Stimulated activated CD4-positive, alpha-beta T cell treated with anti-CD3 and anti-CD28 coated beads, Interleukin-4, amount 100 ng/mL, for 24 hours (primary cell): Measurements from ENCODE around the gene RUNX1.
A peak's percentile ranks its signal among the peaks of the same experiment; 100 is the strongest.

Experiments used
- DNase-seq: peaks from one replicate; pipeline ENCODE4 v3.0.0-alpha.2; 2020

The RUNX1 gene

DNA sequence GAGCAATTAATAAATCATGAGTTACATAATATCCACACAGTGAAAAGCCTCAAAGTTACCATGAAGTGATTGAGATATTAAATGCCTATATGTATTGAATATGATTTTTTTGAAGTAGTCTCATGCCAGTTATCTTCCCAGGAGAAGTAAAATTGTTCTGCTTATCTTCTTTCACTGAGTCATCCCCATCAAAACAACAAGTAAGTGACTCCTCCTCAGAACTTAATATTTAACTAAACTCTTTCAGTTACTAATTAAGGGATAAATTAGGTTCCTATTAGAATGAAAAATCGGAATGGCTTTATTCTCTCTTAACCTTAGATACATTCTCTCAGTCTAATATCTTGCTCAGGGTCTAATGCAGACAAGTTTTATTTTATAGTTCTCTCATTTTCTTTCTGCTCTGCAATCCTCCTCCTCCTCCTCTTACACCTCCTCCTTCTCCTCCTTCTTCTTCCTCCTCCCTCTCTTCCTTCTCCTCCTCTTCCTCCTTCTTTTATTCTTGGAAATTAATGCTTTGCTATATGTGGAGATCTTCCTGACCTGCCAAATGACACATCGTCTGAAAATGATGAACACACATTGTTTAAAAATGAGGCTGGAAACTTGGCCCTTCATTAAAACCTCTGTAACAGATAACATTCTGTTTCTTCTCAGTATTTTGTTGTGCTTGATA, 110.9 kb downstream of the RUNX1 start:
- no peak for DNase-seq

- no peak for DNase-seq
Measured at GRCh38 chr21:34936883-34937563, 112.1 kb downstream of the RUNX1 start.

DNA sequence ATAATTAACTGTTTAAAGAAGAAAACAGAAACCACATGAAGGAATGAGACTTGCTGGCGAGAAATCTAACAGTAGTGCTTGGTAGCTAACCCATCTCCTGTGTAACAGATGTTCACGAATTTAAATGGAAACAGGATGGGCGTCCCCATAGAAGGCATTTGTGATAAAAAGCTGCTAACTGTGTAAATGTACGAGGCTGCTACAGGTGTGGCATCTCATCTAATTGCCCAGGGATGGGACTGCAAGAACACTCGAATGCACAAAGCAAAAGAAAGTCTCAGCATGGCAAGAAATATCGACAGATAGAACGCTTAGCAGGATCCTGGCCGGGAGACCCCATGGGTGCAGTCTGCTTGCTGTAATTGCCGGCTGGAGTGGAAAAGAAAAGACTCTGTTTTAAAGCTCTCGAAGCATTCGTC, 112.7 kb downstream of the RUNX1 start:
- no peak for DNase-seq

DNA sequence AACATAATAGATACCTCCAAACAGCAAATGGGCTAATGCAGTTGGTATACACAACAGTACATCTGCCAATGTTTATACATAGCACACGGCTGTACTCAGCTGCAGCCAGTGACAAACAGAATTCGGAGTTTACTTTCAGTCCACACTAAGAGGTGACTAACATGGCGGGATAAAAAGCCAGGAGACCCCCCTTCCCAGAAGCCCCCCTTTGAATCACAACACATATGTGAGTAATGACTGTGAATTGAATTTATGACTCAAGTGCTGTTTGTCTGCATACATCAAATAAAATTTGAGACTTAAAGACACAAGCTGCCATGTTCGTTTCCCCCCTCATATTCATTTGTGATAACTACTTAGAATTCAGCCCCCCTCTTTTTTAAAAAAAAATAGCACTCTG, 113.2 kb downstream of the RUNX1 start:
- peak; percentile 39 for DNase-seq

DNA sequence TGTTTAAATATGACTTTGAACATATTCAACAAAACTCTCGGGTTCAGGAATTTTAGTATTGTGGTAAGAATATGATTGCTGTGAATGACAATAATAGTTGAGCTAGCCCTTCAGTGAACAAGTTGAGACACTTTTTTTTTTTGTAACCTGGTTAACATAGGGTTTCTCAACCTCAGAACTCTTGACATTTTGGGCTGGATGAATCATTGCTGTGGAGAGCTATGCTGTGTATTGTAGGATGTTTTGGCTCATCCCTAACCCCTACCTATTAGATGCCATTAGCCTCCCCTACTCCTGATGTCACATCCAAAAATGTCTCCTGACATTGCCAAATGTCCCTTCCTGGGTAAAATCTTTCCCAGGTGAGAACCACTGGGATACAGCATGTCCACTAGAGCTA, 113.7 kb downstream of the RUNX1 start:
- DNase-seq, result peak; percentile 29

- DNase-seq, result no peak
Measured at GRCh38 chr21:34934350-34934749, 114.8 kb downstream of the RUNX1 start.

DNA sequence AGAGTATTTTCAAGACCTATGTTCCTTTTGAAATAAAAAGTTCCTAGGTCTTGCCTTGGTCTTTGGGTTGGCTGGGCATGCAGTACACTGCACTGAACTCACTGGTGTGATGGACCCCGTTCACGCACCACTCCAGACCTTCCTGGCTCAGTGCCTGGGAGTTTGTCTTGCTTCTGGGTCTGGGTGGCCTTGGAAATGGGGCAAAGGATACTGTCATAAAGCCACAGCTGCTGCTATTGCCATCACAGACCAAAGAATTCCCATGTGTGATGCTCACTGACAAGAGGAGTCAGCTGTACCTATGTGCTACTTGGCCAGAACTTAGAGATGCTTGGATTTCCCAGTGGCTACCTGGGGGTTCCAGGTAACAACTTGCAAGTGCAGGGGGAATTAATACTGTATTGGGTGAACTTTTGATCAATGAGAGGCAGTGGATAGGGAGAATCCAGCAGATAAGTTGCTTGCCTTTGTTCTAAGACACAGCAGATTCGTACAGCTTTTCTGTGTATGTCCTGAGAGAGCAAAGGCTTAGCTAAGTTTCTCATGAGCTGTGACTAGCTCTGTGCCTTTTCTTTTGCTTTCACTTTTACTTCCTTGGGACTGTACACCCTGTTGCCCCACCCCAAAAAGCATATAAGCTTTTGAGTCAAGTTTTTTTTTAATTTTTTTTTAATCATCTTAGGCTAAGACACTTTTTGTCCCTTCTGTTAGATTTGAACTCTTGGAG, 115.3 kb downstream of the RUNX1 start:
- peak; percentile 49 for DNase-seq

- DNase-seq, result no peak
Measured at GRCh38 chr21:34932233-34932632, 116.9 kb downstream of the RUNX1 start.

GRCh38 chr21:34930971-34931370, 118.1 kb downstream of the RUNX1 start:
- DNase-seq, result no peak

GRCh38 chr21:34928637-34929036, 120.5 kb downstream of the RUNX1 start:
- DNase-seq, result no peak

GRCh38 chr21:34927992-34928391, 121.1 kb downstream of the RUNX1 start:
- no peak for DNase-seq

DNA sequence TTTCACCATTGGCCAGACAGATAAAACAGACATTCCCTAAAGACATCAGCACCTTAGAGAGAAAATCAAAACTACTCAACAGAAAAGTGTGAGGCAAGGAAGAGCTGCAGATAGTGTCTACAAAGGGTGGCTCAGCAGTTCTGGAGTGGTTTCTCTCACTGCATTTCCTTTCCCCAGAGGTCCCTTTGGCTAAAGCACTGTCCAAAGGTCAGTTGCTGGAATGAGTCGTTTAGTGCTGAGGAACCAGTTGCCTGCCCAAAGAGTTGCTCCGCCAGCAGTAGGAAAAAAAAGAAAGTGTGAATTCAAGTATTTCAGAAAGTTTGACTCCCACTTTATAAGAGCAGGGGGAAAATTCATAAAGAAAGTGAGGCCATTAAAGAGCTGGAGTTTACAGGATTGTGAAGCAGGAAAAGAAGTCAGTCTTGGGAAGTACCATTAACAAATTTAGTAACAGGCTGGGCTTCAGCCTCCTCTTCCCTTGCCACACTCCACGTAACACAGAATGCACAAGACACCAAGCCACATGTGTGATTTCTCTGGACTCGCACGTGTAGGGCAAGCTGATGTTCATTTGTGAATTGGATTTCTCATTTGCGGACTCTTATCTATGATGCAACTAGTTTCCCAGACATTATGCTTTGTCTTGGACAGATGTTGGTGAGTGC, 122.2 kb downstream of the RUNX1 start:
- no peak for DNase-seq

DNA sequence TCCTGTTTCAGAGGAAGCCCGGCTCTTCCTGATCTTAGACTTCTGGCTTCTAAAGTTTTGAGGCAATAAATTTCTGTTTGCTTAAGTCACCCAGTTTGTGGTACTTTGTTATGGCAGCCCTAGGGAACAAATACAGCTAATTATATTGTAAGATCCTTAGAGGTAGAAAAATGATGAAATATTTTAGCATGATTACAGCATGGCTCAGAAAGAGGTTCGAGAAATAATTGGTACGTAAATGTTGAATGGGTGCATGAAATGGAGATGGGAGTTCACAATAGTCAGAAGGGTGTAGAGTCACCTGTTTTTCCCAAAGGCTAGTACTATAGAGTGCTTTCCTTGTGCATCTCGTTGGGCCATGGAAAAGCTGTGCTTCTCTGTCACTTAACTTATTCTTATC, 123.5 kb downstream of the RUNX1 start:
- no peak for DNase-seq

GRCh38 chr21:34924771-34925419, 124.2 kb downstream of the RUNX1 start:
- DNase-seq, result no peak

- no peak for DNase-seq
Measured at GRCh38 chr21:34924194-34924593, 124.9 kb downstream of the RUNX1 start.

DNA sequence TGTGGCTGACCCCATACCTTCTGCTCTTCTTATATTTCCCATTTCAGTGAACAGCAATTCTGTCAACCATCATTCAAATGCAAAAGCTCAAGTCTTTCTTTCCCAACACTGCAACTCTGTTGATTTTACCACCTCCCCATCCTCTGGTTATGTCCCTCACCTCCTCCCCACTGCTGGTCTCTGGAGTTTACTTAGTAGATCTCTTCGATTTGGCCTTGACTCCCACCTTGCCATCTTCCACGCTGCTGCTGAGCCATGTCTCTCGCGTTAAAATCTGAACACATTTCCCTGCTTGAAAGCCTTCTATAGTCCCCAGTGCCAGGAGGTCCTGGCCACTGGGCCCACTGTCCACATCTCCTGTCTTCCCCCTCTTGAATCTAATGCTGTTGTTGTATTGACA, 125.5 kb downstream of the RUNX1 start:
- no peak for DNase-seq

- DNase-seq, result no peak
Measured at GRCh38 chr21:34923202-34923601, 125.9 kb downstream of the RUNX1 start.

GRCh38 chr21:34922479-34922878, 126.6 kb downstream of the RUNX1 start:
- DNase-seq, result no peak

DNA sequence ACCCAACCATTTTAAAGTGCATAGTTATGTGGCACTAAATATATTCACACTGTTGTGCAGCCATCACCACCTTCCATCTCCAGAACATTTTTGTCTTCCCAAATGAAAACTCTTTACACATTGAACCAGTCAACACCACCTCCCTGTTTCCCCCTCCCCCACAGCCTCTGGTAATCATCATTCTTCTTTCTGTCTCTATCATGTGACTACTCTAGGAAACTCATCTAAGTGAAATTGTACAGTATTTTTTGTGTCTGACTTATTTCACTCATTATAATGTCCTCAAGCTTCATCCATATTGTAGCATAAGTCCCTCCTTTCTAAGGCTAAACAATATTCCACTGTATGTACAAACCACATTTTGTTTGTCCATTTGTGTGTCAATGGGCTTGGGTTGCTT, 128.0 kb downstream of the RUNX1 start:
- no peak for DNase-seq

GRCh38 chr21:34919406-34919805, 129.7 kb downstream of the RUNX1 start:
- no peak for DNase-seq

GRCh38 chr21:34916446-34916845, 132.7 kb downstream of the RUNX1 start:
- DNase-seq, result no peak

GRCh38 chr21:34915364-34915841, 133.7 kb downstream of the RUNX1 start:
- DNase-seq, result no peak

GRCh38 chr21:34914239-34914638, 134.9 kb downstream of the RUNX1 start:
- DNase-seq, result no peak
